Measurements from ENCODE around the gene NTF3.

- no peak for TF ChIP-seq FOXK1 (CRISPR knock-in tag; IDR thresholded peaks at IDR 0.05; ENCODE audit: borderline replicate concordance)
- no peak for TF ChIP-seq SMAD1 (IDR thresholded peaks at IDR 0.05; ENCODE audit: low read depth, low read length, partially characterized antibody)
- TF ChIP-seq MYC (IDR thresholded peaks at IDR 0.05; ENCODE audit: low read depth, low read length), result no peak
- TF ChIP-seq MYC (CRISPR knock-in tag; IDR thresholded peaks at IDR 0.05; ENCODE audit: borderline replicate concordance, low read depth), result no peak
- no peak for TF ChIP-seq ZNF561 (CRISPR knock-in tag; conservative IDR thresholded peaks at IDR 0.05)
- TF ChIP-seq ZNF12 (CRISPR knock-in tag; IDR thresholded peaks at IDR 0.05), result no peak
- TF ChIP-seq TAF1 (IDR thresholded peaks at IDR 0.05; ENCODE audit: control insufficient read depth, extremely low read depth, insufficient read depth, low read length, severe bottlenecking), result no peak
- no peak for TF ChIP-seq CEBPB (tag; IDR thresholded peaks at IDR 0.05)
- TF ChIP-seq ZNF511 (CRISPR knock-in tag; IDR thresholded peaks at IDR 0.05), result no peak
Observed at GRCh38 chr12:5429741-5430557, 2.0 kb upstream of the NTF3 start.

Measured in K562 (cell line).